ENCODE measurements around the gene PSMB10. TPM values are rescaled to one million over a fixed set of nuclear protein-coding genes. Genes with fewer than 3 reads are reported as not detected.
"Not testable (repeated sequence)": the region's sequence is repeated elsewhere in the genome, so short reads cannot be mapped to it uniquely, and the experiment has no call there.

PSMB10 gene
- polyA plus RNA-seq, 12 donors: 18.9 to 28.5 (median 23.1) TPM; not detected in 1

DNA sequence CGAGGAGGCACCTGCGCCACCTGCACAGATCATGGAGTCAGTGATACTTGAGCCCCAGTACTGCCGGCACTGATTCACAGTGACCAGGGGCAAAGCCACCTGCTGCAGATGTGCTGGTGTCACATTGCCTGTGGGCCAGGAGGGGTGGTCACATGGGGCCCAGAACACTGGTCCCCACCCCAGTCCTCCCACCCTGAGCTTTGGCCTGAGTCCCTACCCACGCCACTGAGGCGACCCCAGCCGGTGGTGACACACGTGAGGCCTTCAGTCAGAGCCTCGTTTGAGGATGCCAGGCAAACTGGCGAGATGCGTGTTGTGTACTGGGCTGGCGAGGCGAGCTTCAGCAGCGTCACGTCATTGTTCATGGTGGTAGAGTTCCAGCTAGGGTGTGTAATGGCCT lies 6.5 kb downstream of the PSMB10 start:
- no peak for DNase-seq

DNA sequence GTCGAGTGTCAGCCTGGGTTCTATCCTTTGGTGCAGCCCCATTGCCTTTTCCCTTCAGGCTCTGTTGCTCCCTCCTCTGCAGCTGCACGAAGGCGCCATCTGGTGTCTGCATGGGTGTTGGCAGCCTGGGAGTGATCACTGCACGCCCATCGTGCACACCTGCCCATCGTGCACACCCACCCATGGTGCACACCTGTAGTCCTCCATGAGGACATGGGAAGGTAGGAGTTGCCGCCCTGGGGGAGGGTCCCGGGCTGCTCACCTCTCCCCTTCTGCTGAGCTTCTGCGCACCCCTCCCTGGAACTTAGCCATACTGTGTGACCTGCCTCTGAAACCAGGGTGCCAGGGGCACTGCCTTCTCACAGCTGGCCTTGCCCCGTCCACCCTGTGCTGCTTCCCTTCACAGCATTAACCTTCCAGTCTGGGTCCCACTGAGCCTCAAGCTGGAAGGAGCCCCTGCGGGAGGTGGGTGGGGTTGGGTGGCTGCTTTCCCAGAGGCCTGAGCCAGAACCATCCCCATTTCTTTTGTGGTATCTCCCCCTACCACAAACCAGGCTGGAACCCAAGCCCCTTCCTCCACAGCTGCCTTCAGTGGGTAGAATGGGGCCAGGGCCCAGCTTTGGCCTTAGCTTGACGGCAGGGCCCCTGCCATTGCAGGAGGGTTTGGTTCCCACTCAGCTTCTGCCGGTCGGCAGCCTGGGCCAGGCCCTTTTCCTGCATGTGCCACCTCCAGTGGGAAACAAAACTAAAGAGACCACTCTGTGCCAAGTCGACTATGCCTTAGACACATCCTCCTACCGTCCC lies 7.9 kb downstream of the PSMB10 start:
- DNase-seq: peak; percentile 69

DNA sequence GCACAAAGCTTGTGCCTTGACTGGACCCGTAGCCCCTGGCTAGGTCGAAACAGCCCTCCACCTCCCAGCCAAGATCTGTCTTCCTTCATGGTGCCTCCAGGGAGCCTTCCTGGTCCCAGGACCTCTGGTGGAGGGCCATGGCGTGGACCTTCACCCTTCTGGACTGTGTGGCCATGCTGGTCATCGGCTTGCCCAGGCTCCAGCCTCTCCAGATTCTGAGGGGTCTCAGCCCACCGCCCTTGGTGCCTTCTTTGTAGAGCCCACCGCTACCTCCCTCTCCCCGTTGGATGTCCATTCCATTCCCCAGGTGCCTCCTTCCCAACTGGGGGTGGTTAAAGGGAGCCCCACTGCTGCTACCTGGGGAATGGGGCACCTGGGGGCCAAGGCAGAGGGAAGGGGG lies 8.5 kb downstream of the PSMB10 start:
- no peak for DNase-seq

DNA sequence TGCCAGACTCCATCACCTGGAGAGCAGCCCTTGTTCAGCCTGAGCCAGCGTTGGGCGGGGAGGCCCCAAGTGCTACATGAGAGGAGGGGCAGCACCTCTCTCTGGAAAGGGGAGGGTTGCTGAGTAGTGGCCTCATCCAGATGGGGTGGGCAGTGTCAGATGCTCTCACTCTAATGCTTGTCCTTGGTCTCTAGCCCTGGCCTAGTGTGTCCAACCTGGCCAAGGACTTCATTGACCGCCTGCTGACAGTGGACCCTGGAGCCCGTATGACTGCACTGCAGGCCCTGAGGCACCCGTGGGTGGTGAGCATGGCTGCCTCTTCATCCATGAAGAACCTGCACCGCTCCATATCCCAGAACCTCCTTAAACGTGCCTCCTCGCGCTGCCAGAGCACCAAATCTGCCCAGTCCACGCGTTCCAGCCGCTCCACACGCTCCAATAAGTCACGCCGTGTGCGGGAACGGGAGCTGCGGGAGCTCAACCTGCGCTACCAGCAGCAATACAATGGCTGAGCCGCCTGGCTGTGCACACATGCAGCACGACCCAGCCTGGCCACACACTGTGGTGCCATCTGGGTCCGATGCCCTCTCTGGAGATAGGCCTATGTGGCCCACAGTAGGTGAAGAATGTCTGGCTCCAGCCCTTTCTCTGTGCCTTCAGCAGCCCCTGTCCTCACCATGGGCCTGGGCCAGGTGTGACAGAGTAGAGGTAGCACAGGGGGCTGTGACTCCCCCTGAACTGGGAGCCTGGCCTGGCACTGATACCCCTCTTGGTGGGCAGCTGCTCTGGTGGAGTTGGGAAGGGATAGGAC lies 9.3 kb downstream of the PSMB10 start:
- DNase-seq: no peak

DNA sequence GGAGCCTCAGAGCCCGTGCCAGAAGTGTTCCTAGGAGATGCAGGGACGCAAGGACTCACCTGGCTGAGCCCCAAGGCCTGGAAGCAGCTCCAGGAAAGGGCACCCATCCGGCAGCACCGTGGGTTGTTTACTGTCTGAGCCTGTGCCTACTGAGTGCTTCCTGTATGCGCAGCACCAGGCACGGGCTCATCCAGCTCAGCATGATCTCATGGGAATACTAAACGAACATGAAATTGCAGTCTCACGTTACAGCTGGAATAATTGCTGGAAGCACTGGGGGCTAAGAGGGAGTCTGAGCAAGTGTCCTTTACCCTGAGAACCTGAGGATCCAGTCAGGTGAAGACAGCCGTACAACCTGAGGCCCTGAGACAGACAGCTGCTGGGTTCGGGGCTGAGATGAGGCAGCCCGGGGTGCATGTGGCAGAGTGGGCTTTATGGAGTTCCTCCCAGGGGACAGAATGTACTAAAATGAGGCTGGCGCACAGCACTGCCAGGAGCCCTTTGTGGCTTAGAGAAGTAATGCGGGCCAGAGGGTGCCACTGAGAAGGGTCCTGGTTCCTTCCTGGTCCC lies 10.4 kb downstream of the PSMB10 start:
- no peak for DNase-seq

DNA sequence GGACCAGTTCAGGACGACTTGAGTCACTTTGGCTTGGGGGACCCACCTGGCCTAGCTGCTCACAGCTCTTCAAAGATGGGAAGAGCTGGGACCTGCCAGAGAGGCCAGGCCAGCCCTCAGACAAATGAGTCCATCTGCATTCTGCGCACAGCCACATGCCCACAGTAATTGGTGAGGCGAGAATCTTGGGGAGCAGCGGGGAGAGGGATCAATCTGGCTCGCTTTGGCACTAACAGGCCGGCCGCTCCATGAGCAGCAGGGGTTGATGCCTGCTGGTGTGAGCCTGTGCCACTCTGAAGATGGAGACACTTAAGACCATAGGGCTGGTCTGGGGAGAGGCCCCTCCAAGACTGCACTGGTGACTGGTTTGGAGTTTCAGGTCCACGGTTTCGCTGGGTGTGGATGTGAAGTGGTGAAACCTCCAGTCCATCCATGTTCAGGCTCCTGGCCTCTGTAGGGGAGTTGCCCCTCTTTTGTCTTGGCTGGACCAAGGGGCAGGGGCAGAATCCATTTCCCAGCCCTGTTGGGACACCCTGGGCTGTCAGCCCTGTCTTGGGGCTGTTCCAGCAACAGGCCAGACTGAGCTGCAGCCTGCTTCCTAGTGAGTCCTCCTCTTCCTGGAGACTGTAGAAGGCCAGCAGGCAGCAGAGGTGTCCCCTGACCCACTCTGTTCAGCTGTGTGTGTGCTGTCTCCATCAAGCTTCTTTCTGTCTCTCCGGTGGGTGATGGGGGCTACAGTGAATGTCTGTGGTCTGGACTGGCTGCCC lies 12.3 kb downstream of the PSMB10 start:
- no peak for DNase-seq

DNA sequence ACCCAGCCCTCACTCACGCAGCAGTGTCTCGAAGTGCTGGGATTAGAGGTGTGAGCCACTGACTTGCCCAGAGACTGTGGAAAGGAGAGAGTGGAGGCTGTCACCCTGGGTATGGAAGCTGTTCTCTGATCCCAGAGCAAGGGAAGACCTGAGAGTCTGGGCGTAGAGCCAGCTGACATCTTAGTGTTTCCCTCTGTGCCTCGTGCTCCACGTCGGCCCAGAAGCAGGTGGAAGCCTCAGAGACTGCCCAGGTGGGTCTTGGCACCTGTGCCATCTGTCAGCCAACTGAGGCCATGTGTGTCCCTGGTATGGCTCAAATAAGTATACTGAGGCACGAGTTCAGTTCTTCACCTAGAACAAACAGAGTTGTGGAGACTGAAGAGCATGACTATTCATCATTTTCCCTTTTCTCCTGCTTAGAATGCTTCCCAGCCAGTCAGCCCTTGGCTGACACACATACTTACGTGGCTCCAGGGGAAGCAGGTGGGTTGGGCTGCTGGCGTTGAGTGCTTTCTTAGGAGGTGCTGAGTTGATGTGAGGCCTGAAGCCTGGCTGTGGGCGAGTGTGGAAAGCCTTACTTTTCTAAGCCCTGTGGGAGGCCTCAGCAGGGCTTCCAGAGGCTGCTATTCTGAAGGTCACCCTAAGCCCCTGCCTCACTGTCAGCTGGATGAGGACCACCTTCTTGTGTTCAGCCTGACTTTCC lies 13.1 kb downstream of the PSMB10 start:
- no peak for DNase-seq

DNA sequence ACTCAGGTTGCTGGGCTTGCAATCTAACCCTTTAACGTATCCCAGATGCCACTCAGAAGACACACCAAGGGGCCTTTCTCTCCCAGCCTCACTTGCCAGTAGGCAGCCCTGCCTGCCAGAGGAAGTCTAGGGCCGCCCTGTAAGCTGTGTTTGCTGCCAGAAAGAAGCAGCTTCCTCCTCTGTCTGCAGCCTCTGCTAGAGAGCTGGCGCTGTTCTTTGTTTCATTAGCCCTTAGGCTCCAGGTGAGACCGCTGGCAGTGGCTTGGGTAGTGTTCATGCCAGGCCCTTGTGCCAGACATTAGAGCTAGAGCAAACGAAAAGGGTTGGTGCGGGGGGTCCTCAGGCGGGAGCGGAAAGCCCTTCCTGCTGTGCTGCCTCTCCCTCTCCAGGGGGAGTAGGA lies 13.9 kb downstream of the PSMB10 start:
- no peak for DNase-seq

DNA sequence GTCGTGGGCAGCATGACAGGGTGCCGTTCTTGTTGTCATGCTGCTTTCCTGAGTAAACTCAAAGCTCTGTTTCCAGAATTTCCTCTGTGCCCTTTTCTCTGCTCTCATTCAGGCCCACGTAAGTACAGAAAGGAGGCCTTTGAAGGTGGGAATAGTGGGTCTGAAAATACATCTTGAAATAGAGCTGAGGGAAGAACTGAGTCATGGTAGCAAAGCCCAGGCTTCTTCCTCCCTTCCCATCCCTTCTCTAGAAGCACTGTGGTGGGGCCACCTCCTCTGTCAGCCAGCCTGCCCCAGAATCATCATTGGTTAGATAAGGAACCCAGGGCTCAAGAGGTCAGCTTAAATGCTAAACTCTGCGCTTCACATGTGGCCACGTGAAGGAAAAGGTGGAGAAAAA lies 14.4 kb downstream of the PSMB10 start:
- no peak for DNase-seq

DNA sequence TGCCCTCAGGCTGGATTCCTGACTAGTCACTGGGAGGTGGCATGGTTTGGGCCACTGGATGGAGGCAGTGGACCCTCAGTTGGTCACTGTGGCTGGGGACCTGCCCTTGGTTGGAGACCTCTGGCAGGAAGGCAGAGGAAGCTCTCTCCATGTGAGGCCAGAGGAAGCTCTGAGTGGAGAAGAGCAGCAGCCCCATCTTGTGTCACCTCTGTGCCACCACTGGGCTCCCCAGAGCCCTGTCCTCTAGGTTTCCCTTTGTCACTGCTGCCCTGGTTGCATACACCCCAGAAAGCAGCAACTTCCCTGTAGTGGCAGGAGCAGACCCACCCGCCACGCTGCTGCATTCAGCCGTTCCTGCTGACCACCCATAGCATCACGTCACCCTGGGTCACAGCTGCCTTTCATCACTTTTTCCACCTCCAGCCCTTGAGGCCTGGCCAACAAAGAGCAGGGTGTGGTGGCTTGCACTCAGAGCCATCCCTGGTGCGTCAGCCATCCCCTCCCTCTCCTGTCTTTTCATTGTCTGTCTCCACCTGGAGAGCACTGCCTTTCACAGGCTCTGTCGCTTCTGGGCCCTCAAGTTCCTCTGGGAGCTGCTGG lies 16.9 kb downstream of the PSMB10 start:
- no peak for DNase-seq

DNA sequence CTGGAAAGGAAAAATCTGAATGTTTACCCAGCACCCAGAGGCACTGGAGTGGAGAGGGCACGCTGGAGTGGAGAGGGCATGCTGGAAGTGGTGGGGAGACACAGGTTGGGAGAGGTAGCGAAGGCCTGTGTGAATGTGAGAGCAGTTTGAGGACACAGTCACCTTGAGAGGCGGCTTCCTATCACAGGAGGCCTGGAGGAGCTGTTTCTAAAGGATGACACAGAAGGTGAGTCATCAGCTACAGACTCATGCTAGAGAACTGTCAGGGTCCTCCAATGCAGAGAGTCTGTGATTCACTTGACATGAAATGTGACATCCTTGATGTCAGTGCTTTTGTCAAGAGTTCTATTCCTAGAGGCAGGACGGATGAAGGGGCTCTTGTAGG lies 18.8 kb downstream of the PSMB10 start:
- no peak for DNase-seq

DNA sequence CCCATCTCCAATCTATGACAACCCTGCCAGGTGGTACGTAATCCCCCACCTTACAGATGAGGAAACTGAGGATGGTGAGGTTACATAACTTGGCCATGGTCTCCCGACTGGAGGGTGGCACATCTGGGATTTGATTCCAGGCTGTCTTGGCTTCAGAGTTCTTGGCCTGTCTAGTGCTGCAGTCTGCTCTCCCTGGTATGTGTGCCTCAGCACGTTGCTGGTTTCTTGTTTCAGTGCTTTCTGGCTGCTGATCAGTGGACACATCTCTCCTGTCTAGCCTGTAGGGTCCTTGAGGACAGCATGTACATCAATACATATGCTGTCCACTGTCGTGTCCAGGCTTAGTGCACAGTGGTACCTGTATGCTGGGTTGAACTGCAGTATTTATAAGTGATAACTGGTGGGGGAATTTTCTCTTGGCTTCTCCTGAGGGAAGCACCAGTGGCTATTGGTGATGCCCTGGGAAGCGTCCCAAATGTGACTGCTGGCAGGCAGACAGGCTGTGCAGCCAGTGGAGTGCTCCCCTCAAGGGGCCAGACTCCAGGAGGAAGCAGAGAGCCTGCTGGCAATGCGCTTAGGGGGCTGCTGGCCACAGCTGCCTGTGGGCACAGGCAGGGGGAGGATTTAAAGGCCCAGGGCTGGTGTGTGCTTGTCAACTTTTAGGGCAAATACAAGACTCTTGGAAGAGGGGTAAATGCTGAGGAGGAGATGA lies 19.4 kb downstream of the PSMB10 start:
- DNase-seq: no peak

DNA sequence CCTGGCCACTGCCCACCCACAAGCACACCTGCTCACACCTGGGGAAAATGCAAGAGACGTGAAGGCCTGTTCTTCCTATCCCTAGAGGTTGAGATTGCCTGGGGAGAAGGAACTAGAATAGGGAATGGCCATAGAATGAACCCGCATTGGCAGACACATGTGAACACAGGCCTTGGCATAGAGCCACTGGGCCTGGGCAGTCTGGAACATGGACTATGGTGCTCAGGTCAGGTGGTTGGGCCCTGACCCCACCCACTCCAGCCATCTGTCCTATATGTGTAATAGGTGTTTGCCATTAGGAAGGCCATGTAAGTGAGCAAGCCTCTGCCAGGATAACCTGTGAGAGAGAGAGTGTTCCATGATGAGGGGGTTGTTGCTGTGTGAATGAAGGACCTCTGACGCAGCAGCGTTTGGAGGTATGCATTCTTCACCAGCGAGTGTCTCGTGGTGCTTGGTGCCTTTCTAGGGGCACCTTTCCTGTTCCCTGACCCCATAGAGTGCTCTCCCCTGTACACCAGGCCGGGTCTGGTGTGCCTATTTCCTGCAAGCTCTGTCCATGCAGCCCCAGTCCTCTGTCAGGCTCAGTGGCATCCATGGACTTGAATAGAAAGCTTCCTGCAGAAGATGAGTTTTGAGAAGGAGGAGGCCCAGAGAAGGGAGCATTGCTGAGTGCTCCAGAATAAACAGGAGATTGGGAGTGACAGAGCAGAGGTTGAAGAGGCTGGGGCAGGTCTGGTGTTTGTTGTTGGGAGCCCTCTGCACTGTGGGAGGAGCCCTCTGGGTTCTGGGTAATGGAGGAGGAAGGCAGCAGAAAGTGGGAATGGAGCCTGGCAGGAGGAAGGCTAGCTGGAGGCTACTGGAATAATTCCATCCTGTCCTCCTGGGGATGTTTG lies 20.6 kb downstream of the PSMB10 start:
- no peak for DNase-seq

DNA sequence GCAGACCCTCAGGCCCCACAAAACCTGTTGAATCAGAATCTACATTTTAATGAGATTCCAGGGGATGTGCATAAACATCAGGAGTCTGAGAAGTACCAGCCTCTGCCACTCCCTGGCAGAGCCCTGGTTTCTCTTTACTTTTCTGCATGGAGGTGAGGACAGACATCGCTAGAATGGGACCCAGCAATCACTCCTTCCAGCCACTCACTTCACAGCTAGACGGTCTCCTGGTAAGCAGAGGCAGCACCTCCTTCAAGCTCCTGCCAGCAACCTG lies 21.2 kb downstream of the PSMB10 start:
- DNase-seq: not testable (repeated sequence)

DNA sequence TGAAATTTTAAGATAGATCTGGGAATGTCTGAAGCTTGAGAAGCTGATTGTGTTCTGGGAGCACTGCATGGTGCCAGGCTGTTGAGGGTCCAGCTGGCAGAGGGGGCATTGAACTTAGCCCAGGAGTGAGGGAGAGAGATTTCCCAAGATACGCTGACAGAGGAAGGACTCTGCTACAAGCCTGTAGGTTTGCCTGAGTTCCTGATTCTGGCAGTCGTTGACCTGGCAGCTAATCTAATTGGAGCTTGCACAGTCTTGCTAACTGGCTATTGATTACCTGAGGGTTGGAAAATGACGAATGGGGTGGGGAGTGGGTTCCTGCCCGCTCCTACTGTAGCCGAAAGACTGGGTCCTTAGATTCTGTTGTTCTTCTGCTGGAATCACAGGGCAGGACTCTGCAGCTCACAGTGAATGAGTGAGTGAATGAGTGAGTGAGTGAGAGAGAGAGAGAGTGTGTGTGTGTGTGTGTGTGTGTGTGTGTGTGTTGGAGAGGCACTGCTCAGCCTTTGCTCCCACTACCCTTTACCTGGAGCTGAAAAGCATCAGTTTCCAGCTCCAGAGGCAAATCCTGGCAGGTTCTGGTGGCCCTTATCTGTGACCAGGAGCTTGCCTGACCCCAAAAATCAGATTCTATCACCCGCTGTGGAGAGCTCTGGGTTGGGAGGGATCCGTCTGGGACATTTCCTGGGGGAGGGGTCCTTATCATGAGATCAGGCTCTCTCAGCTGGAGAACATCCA lies 21.7 kb downstream of the PSMB10 start:
- DNase-seq: no peak

DNA sequence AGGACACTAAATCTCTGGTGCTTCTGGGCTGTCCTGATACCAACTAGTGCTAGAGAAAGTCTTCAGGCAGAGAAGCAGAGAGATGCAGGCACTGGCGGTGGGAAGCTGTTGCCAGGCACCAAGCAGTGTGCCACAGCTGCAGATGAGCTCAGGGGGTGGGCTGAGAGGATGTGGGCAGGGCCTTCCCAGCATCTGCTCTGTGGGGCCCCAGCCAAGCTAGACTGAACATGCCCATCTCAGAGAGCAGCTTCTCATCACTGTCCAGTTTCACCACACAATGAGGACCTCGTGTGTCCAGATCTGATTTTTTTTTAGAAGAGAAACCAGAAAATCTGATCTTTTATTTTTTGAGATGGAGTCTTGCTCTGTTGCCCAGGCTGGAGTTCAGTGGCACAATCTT lies 26.5 kb downstream of the PSMB10 start:
- peak; percentile 35 for DNase-seq

DNA sequence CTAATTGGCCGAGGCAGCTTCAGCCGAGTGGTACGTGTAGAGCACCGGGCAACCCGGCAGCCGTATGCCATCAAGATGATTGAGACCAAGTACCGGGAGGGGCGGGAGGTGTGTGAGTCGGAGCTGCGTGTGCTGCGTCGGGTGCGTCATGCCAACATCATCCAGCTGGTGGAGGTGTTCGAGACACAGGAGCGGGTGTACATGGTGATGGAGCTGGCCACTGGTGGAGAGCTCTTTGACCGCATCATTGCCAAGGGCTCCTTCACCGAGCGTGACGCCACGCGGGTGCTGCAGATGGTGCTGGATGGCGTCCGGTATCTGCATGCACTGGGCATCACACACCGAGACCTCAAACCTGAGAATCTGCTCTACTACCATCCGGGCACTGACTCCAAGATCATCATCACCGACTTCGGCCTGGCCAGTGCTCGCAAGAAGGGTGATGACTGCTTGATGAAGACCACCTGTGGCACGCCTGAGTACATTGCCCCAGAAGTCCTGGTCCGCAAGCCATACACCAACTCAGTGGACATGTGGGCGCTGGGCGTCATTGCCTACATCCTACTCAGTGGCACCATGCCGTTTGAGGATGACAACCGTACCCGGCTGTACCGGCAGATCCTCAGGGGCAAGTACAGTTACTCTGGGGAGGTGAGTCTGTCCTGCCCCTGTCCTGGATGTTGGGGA lies 27.5 kb downstream of the PSMB10 start:
- no peak for DNase-seq
